Psoas muscle (tissue), 8 donors: Measurements from ENCODE around the gene FOXJ3. TPM values are rescaled to one million over a fixed set of nuclear protein-coding genes. Genes with fewer than 3 reads are reported as not detected.

Experiments
- ATAC-seq, 4 donors: fragments of 200-7000 bp; cut with Tn5 transposase; one replicate each; pipeline ENCODE4 v1.9.1; 2020; ENCODE audit warnings: moderate library complexity in 3 of 4, mild to moderate bottlenecking in 2 of 4
- DNase-seq, 2 donors: peaks; one replicate each; pipeline ENCODE4 v3.0.0-alpha.2; 2020
- H3K27ac ChIP-seq: fragments of 200-600 bp; one replicate; pipeline ENCODE4 v1.8.0; 2022
- H3K27me3 ChIP-seq, 3 donors: fragments of 200-600 bp in 1 of 3; one replicate each; pipeline versions ENCODE4 v1.6.1 to v1.8.0; 2013 to 2022; ENCODE audit warnings: low read length in 2 of 3, mild to moderate bottlenecking in 2 of 3, moderate library complexity in 1 of 3; ENCODE audit not compliant: insufficient read depth in 3 of 3
- H3K36me3 ChIP-seq, 2 donors: fragments of 200-600 bp in 1 of 2; one replicate each; pipeline versions ENCODE4 v1.6.1 to v1.8.0; 2013 to 2022; ENCODE audit warnings: low read depth in 1 of 2, mild to moderate bottlenecking in 1 of 2, moderate library complexity in 1 of 2; ENCODE audit not compliant: insufficient read depth in 1 of 2
- H3K4me1 ChIP-seq: fragments of 200-600 bp; one replicate; pipeline ENCODE4 v1.8.0; 2022
- H3K4me3 ChIP-seq: fragments of 200-600 bp; one replicate; pipeline ENCODE4 v1.8.0; 2022; ENCODE audit warnings: mild to moderate bottlenecking
- H3K9me3 ChIP-seq: fragments of 200-600 bp; one replicate; pipeline ENCODE4 v1.8.0; 2022
- CTCF ChIP-seq: fragments of 200-600 bp; IDR thresholded peaks from one replicate; pipeline ENCODE4 v1.8.0; 2022; ENCODE audit warnings: antibody characterized with exemption
- WGBS, 3 donors: extraction: QIAGEN DNeasy Blood & Tissue Kit; methylation state at CpG; one replicate each; pipeline versions ENCODE4 v1.1.6 to v1.1.7; 2013; 5-methylcytosine and 5-hydroxymethylcytosine counted together
- intact Hi-C, 2 donors: fragments of 100-400 bp; cut with DNase I; formaldehyde crosslinking; loops; one replicate each; pipeline versions ENCODE4 v1.11.0 to v1.14.2; 2022
- polyA plus RNA-seq, 3 donors: library from polyadenylated mRNA; stranded (reverse); fragments of 200-250 nt; gene quantifications; one replicate each; pipeline ENCODE4 v1.2.3, GENCODE V29; 2013
- total RNA-seq, 4 donors: library from RNA; stranded (reverse); fragmentation: NEBNext Ultra II Directional in 2 of 4; extraction: Animal tissue kit (Norgen Biotek cat#: 25700) in 2 of 4; gene quantifications; one replicate each; pipeline versions ENCODE4 v1.2.1 to v1.2.4, GENCODE V29; 2021 to 2023
- donor health status: healthy with polysubstance abuse.
- donor health status: DM: no; HTN: no; CAD: no; lungs with moderate emphysema.
- donor health status: Bipolar disorder and iron deficiency.
- donor health status: healthy.
- donor health status: DM: yes; HTN: yes; CAD: no.
- donor health status: DM: no; HTN: no; CAD: no.
- donor health status: DM: no; HTN: no; CAD: no.
- donor health status: DM: yes; HTN: yes; CAD: no.

The FOXJ3 gene
- total and polyA plus RNA-seq, 7 donors, result 15.1 to 53.1 (median 47.9) TPM

DNA sequence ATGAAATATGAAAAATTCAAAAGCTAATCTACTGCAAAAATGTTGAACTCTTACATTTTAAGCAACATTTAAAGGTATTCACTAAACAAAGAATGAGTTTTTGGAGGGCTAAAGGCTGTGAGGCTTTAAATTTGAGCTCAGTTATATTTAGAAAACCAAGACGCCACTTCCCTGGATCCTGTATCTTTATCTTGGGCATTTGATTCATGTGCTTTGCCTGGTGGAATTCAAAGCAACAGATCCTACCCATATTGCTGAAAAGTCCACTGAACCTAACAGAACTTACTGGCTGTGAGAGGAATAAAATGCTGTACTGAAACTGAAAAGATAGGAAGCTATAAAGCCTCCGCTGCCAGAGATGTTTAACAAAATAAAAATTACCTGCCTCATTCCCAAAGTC is 14.3 kb downstream of the FOXJ3 start:
- DNase-seq (no peak), ATAC-seq (peak in 3 of 4 donors; percentile 62 to 82 (median 74))
- no peaks in the 10 kb centered on the region for H3K36me3 ChIP-seq
- peaks cover 93% of the 10 kb centered on the region for H3K4me1 ChIP-seq
- no peaks in the 10 kb centered on the region for H3K9me3 ChIP-seq
- WGBS, 3 donors, result 50 to 55% (median 51%) methylated on average over 2 of the region's 2 CpGs
- no peak for TF ChIP-seq CTCF
- H3K27me3 ChIP-seq, result no peaks in the 10 kb centered on the region
- H3K27ac ChIP-seq, result peak overlapping the region; percentile 81
- H3K4me3 ChIP-seq, result peak overlapping the region; percentile 32
- intact Hi-C loops, result no loop called here

GRCh38 chr1:42319871-42320484 is 15.1 kb downstream of the FOXJ3 start:
- no peaks in the 10 kb centered on the region for H3K36me3 ChIP-seq
- intact Hi-C loops, result no loop called here

DNA sequence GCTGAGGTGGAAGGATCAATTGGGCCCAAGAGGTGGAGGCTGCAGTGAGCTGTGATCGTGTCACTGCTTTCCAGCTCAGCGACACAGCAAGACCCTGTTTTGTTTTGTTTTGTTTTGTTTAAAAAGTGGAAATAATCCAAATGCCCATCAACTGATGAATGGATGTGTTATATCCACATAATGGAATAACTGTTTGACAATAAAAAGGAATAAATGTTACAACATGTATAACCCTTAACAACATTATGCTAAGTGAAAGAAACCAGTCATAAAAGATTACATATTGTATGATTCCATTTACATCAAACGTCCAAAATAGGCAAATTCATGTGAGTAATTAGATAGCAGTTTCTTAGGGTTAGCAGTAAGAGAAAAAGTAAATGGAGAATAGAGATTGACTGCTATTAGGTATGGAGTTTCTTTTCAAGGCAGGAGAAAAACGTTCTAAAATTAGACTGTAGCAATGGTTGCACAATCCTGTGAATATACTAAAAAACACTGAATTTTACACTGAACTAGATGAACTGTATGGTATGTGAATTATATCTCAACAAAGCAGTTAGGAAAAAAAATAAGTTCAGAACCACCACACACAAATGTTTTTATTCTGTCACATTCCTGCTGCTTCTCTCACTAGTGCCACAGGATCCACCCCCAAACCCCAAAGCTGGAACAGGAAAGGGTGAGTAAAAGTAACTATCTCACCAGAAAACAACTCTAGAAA is 15.7 kb downstream of the FOXJ3 start:
- no peak for DNase-seq
- intact Hi-C loops, result no loop called here
- Histone ChIP-seq H3K27ac (peak overlapping the region; percentile 81), H3K27me3 (no peaks in the 10 kb centered on the region), H3K36me3 (no peaks in the 10 kb centered on the region), H3K9me3 (no peaks in the 10 kb centered on the region), H3K4me1 (peaks cover 93% of the 10 kb centered on the region), H3K4me3 (peak overlapping the region; percentile 32)
- ATAC-seq, result peak in 3 of 4 donors; percentile 36 to 59 (median 38)
- WGBS, 3 donors, result 49 to 54% (median 51%) methylated on average over 4 of the region's 4 CpGs
- no peak for TF ChIP-seq CTCF

More at GRCh38 chr1:42319871-42320484, 15.1 kb downstream of the FOXJ3 start:
- WGBS, 3 donors, result 49 to 61% (median 50%) methylated on average over 6 of the region's 6 CpGs
- Histone ChIP-seq H3K4me3 (peak overlapping the region; percentile 32), H3K27me3 (no peaks in the 10 kb centered on the region), H3K9me3 (no peaks in the 10 kb centered on the region), H3K4me1 (peaks cover 93% of the 10 kb centered on the region), H3K27ac (peak overlapping the region; percentile 81)
- no peak for TF ChIP-seq CTCF
- ATAC-seq (peak in 3 of 4 donors; percentile 31 to 68 (median 61)), DNase-seq (no peak)

DNA sequence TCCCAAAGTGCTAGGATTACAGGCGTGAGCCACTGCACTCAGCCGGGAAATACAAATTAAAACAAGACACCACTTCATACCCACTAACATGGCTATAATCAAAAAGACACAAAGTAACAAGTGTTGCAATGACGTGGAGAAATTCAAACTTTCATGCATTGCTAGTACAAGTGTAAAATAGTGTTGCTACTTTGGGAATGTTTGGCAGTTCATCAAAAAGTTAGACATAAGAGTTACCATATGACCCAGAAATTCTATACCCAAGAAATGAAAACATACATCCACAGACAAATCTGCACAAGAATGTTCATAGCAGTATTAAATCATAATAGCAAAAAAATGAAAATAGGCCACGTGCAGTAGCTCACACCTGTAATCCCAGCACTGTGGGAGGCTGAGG is 16.4 kb downstream of the FOXJ3 start:
- no peak for TF ChIP-seq CTCF
- 50 to 79% (median 50%) methylated on average over 4 of the region's 4 CpGs for WGBS, 3 donors
- no peaks in the 10 kb centered on the region for H3K36me3 ChIP-seq
- intact Hi-C loops, result no loop called here
- DNase-seq, result no peak
- no peaks in the 10 kb centered on the region for H3K27me3 ChIP-seq
- H3K9me3 ChIP-seq, result no peaks in the 10 kb centered on the region
- peaks cover 91% of the 10 kb centered on the region for H3K4me1 ChIP-seq
- peak overlapping the region; percentile 81 for H3K27ac ChIP-seq
- ATAC-seq, result no peak
- no peak overlapping the region for H3K4me3 ChIP-seq
